Esophagus squamous epithelium (tissue), 4 donors: ENCODE results near the gene GDI1.

Experiments
- CTCF ChIP-seq, 6 experiments: fragments of 450-650 bp in 4 of 6; fragments of 200-600 bp in 2 of 6; sonication (generic) in 2 of 6; IDR thresholded peaks; one replicate each; pipeline ENCODE4 v1.5.1; 2016 to 2019; ENCODE audit warnings: antibody characterized with exemption in 6 of 6, mild to moderate bottlenecking in 4 of 6, moderate library complexity in 4 of 6
- POLR2A ChIP-seq, 4 donors: fragments of 450-650 bp; IDR thresholded peaks; one replicate each; pipeline ENCODE4 v1.6.1; 2017; ENCODE audit warnings: antibody characterized with exemption in 4 of 4, mild to moderate bottlenecking in 4 of 4, moderate library complexity in 3 of 4

- no peak for TF ChIP-seq CTCF (IDR thresholded peaks at IDR 0.05)
- TF ChIP-seq POLR2A (IDR thresholded peaks at IDR 0.05) = no peak
Observed at GRCh38 chrX:154408659-154409221, 28.2 kb upstream of the GDI1 start.
